ENCODE data around the gene SIGLEC1. TPM values are rescaled to one million over a fixed set of nuclear protein-coding genes. Genes with fewer than 3 reads are reported as not detected.

Gene SIGLEC1
- total and polyA plus RNA-seq, 2 of the 8 experiments (the other 6 are each of a cell fraction or from before 2014, with no cell fraction given): 0.02 TPM; not detected in 1

- no peak for TF ChIP-seq EGR1 (IDR thresholded peaks at IDR 0.05; ENCODE audit: borderline replicate concordance, low read depth, low read length)
- no peak for TF ChIP-seq CHD7 (IDR thresholded peaks at IDR 0.05; ENCODE audit: insufficient replicate concordance, low read length)
Observed at GRCh38 chr20:3691306-3691705, 21.1 kb downstream of the SIGLEC1 start (continued).

All from H1 (cell line).